GM19324 (cell line): ENCODE results near the gene DDAH1.
A peak's percentile ranks its signal among the peaks of the same experiment; 100 is the strongest.

Source experiments
- ATAC-seq: cut with Tn5 transposase; IDR thresholded peaks from one replicate; pipeline ENCODE4 v1.9.1; 2021; ENCODE audit warnings: mild to moderate bottlenecking, moderate library complexity; ENCODE audit not compliant: unreplicated experiment, low FRiP score

DDAH1 gene

DNA sequence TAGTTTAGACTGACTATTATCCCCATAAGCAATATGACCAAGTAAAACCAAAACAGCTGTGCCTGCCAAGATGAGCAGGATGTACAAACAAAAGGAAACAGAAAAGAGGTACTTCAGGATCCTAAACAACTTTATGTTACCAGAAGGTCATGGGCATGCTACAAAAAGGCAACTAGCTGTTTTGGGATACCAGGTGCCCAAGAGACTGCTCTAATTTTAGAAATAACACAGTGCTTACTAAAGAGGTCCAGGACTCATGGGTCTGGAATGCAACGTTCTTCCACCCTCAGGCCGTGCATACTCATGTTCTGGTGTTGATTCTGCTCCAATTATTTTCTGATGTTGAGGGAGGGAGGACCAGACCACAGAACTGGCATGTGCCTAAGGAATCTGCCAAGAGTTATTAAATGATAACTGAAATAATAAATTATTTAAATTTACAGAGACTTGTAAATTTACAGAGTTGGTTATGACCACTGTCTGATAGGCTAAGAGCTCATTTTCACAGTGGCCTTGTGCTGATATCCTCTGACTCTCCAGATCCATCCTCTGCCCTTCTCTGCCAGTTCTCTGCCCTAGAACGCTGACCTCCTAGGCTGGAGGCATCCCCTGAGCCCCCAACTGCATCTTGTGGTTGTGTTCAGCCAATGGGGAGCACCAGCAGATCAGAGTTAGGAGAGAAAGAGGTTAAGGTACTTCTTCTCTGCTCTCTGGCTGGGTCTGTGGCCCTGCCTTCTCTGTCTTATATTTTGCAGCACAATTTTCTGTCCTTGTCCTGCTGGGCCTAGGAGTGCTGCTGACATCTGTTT is 150.9 kb downstream of the DDAH1 start:
- no peak for ATAC-seq

DNA sequence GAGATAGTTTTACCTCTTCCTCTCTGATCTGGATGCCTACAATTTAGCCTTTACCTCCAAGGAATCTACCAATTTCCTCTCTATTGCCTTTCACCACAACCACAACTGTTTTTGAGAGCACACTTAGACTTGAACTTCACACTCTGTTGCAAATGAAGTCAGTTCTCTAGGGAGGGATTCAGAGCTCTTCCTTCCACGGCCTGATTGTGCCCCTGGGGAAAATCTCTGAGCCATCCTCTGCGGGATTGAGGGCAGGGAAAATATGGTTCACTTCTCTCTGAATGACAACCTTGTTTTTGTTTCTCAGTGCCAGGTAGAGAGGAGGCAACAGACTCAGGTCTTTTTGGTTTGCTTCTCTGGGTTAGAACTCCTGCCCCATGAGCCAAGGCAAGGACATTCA is 153.1 kb downstream of the DDAH1 start:
- no peak for ATAC-seq

DNA sequence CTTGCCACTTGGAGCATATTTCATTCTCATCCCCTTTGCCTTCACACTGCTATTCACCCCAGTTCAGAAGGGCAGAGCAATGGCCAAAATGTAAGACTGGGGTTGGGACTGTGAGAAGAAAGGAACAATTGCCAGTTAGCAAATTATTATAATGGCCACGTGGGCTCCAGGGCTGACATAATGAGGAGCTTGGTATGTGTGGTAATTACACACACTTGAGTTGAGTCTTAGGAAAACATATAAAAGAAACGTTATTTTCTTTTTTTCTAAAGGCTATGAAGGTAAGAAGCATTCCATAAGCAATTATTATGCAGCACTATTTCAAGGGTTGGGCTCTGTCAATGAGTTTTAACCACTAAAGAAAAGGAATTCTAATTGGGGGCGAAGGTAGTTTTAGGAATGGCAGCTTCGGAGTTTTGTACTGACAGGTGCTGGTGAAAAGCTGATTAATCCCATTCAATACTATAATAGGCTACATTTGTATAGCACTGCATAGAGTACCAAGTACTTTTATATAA is 156.1 kb downstream of the DDAH1 start:
- ATAC-seq, result no peak

DNA sequence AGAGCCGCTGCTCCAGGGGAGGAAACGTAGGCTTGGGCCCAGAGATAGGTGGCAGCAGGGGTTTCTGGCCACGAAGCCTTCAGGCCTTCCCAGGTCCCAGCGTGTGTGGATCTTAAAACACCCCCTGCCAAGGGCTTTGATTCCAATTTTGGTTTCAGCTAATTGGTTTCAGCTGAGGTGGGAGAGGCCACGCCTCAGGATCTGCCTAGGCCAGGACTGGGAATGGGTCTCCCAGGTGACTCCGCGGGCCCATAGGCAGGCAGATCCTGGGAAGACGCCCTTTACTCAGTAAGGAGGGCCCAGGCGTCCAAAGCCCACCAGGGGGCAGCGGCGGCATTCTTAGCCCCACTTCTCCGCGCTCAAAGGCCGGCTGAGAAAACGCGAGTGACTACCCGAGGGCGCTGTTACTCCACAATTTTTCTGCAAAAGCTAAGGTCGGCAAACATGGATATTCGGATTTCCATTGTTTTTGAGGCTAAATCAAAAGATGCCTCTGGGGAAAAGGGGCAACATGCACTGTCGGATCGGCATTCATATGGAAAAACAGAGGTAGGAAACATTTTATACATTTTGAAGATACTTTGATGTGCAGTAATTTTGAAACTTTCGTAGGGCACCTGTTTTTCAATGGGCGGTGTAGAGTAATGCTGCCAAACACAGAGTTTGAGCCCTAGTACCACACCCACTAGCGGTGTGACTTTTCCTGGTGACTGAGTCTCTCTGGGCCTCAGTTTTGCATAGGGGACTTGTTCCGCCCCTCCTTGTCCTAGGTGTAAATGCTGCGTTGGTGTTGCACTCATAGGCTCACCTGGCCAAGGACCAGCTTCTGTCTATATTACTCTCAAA is 156.7 kb downstream of the DDAH1 start:
- ATAC-seq, result peak; percentile 85

DNA sequence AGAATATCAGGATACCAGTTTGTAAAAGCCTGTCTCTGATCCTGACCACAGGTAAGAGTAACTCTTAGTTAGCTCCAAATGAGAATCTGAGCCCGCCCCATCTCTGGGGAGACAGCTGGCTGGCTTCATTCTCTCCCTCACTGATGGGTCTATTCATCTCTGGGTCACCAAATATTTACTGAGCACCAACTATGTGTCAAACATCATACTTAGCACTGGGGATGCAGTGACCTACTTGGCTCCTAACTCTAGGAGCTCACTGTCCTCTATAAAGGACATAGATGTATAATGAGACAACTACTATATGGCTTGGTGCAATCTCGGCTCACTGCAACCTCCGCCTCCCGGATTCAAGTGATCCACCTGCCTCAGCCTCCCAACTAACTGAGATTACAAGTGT is 158.7 kb downstream of the DDAH1 start:
- no peak for ATAC-seq

DNA sequence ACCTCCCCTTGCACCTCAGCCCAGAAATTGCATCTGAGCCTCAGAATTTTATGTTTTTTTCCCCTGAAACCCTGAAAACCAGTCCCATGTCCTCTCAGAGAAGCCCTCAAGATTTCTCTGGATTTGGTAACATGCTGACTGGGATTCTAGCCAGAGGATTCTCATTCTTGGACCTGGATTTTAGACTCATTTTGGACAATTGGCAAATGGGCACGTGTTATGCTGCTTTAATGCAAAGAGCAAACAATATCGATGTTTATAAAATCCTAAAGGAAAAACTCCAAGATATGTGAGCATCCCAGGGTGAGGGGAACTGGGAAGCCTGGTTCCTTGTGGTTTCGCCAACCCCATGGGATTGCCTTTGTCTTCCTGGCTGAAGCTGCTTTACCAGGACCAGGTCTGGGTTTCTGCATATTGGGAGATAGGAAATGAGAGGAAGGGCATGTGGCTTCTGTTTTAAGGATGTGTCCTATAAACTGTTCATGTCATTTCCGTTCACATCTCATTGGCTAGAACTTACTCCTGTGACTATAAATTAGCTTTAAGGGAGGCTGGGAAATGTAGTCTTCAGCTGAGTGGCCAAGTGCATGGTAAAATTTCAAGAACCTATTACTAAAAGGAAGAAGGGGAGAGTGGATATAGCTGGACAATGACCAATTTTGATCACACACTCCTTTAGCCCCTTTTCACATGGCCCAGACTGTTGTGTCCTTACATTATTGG is 161.4 kb downstream of the DDAH1 start:
- no peak for ATAC-seq

DNA sequence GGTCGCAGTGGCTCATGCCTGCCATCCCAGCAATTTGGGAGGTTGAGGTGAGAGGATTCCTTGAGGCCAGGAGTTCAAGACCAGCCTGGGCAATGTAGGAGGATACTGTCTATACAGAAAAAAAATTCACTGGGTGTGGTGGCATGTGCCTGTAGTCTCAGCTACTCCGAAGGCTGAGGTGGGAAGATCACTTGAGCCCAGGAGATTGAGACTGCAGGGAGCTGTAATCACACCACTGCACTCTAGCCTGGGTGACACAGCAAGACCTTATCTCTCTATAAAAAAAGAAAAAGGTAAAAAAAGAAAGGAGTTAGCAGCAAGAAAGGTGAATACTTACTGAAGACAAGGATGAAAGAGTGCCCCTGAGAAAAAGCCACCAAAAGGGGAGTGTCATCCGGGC is 164.8 kb downstream of the DDAH1 start:
- no peak for ATAC-seq

DNA sequence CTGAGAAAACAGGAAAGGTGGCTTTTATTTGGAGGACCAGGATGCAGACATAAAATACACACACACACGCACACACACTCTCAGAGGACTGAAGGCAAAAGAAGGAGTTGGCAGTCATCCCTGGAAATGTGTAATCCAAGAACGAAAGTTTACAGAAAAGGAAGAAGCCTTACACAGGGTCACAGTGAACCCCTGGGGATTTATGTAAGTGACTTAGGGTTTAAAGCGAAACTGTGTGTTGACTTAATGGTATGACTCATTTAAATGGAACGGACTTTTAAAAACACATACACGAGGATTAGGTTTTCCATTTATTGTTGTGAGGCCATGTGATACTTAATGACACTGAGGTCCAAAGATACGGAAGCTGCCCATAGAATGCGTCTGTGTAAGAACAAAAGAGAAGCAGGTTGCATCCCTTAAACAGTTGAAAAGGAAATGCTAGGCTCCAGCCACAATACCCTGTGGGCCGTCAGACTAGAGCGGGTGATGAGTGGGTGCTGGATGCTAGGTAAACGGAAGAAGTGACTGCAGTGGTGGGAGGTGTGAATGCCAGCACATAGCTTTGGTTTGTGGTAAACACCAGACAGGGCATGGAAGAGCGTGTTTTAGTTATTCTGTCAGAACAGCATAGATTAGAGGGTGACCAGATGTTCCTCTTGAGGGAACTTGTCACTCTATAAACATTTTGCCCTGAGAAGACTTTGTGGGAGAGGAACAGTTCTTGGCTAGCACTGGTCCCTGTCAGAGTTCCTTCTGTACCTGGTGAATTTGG is 166.9 kb downstream of the DDAH1 start:
- peak; percentile 94 for ATAC-seq

DNA sequence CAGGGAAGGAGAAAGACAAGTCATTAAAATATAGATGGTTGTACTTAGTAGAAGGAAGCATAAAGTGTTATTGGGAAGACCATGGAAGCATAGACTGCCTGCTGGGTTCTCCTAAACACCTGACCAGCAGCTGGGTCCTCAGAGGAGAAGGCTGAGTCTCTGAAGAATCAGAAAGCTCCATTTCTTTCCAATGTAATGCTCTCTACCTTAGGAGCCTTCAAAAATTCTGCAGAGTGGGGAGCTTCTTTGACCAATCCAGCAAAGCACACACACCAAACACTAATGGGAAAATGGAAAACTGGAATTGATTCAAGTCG is 167.5 kb downstream of the DDAH1 start:
- ATAC-seq, result no peak

DNA sequence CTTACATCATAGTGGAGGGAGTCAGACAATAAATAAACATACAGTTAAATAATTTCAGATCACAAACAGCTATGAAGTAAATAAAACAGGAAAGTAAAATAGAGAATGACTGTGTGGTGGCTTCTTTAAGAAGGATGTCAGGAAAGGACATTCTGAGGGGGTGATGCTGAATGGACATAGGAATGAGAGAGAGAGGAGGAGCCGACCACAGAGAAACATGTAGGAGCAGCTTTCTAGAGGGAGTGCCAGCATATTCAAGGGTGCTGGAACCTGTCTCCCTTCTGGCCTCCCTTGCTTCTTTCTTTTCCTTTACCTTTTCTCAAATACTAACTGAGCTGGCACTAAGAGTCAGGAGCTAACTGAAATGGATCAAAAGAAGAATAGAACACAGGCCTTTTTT is 168.0 kb downstream of the DDAH1 start:
- ATAC-seq, result no peak

DNA sequence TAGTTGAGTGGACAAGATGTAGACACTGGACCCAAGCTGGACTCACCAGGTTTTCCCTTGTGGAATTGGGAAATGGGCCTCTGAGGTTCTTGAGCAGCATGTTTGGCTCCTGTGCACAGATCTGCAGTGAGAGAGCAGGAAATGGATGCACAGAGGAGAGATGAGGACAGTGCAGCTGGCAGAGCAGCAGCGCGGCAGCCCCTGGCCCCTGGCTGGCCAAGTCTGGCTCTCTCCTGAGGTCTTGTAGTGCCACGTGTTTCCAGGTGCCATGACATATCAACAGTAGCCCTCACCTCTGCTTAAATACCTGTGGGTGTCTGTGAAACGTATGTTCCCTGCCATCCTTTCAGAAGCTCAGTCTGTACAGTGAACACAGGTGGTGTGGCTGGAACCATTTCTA is 169.3 kb downstream of the DDAH1 start:
- ATAC-seq, result no peak

DNA sequence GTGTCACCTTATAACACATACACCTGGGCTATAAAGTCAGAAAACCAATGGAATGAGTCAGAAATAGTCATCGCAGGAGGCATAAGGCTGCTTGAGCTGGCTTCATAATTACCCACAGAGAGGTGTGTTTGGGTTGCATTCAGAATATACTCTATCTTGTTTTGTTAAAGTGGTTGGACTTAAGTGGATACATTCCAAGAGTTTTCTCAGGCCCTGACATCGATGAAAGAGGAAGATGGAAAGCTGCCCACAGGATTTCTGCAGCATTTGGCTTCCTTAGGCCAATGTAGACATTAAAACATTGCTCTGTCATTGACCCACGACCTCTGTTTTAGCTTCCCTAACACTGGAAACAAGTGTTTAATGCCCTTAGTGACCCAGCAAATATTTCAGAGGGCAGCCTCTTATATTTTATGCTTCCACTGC is 169.9 kb downstream of the DDAH1 start:
- ATAC-seq, result no peak

DNA sequence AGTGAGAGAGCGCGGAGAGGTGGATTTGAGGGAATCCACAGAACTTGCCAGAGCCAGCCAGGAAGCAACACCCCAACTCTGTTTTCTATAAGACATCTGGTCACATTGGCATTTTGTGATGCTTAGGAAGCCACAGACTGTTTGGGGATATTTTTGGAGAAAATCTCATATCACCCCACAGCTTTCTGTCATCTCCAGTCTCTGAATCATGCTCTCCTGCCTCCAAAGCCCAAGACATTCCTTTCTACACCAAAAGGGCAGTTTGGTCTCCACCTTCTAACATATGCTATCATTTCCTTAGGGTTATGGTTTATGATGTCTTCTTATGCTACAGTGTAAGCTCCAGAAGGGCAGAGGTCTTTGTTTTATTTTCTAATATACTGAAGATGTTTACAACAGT is 174.1 kb downstream of the DDAH1 start:
- ATAC-seq, result no peak

DNA sequence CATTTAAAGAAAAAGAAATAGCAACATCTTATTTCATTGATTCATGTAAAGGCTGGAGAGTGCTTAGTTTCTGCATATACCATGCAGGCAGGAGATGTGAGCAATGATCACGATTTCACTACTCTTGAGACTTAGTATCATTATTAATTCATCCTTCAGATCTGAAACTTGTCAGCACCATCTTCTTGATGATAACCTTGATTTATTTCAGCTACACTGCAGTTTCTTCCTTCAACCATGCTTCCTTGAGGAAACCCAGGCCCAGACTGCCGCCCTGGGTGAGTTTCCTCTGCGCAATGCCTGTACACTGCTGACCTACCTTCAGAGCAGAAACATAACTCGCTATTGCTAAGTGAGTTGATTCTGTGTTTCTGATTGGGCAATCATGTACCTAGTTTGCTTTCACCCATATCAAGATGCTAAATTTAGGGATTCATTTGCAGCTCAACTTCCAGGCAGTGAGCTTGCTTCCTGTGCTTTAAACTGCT is 175.1 kb downstream of the DDAH1 start:
- peak; percentile 52 for ATAC-seq

DNA sequence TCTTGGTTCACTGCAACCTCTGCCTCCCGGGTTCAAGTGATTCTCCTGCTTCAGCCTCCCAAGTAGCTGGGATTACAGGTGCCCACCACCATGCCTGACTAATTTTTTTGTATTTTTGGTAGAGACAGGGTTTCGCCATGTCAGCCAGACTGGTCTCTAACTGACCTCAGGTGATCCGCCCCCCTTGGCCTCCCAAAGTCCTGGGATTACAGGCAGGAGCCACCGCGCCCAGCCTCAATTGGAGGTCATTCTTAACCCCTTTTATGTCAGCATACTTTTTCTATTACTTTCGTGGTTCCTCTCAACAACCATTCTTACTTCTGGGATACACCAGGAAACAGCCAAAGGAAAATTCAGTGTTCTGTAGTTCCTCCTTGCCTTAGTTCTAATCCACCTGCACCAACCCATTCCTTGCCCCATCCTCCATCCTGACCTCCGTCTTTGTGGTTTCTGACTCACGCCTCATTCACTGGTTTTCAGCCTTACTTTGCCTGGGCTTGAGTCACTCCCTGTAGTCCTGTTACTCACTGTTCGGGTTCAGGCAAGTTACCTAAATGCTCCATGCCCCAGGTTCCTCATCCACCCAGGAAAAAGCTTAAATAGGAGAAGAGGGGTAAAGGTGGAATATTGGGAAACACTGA is 175.6 kb downstream of the DDAH1 start:
- no peak for ATAC-seq

DNA sequence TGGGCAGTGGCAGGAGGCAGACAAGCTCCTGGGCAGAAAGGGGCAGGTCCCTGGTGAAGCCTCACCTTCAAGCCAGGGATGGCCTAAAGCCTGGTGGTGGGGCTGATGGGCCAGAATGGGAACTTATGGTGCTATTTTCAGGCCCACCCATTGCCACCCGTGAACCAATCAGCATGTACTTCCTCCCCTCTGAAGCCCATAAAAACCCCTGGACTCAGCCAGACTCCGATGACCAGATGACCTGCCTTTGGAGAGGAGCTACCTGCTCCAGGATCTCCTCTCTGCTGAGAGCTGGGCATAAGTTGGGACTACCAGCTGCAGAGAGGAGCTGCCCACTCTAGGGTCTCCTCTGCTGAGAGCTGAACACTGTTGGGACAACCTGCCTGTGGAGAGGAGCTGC is 180.8 kb downstream of the DDAH1 start:
- ATAC-seq, result no peak

DNA sequence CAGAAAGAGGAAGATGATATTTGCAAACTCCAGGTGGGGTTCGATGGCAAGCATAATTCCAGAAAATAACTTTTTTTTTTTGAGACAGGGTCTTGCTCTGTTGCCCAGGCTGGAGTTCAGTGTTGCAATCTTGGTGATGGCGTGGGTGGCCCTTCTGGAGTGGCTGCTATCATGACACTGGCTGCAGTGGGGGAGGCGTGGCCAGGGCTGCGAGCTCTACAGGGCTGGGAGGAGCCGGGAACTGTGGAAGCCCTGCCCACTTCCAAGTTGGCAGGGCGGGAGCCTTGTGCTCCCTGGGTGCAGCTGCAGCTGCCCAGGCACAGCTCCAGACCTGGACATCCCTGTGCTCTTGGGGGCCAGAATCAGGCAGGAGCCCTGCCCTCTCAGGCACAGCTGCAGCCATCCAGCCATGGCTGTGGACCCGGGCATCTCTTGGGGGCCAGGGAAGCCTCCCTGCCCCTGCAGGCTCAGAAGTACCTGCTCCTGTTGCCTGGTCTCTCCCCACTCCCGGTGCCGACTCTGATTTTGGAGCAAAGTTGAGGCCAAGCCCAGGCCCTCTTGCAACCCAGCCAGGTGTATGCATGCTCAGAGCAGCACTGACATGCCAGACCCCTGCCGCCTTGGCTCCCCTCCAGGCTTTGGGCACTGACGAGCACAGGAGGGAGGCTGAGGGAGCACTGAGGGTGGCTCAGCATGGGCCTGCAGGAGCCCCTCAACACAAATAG is 181.3 kb downstream of the DDAH1 start:
- ATAC-seq, result no peak

DNA sequence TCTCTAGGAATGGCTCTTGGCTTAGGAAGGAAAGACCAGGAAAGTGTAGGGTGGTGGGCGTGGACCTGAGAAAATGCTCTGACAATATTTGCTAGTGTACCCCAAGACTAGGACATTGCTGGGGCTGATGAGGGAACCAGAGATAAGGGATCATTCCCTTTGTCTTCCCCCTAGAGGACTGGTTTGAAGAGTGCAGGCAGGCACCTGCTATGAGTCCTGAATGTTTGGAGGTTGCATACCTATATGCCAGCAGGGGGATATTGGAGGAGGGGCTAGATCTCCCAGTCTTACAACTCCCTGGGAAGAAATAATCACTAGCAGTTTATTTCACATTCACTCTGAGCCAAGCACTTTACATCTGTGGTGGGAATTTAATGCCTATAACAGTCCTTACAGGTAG is 182.5 kb downstream of the DDAH1 start:
- no peak for ATAC-seq

DNA sequence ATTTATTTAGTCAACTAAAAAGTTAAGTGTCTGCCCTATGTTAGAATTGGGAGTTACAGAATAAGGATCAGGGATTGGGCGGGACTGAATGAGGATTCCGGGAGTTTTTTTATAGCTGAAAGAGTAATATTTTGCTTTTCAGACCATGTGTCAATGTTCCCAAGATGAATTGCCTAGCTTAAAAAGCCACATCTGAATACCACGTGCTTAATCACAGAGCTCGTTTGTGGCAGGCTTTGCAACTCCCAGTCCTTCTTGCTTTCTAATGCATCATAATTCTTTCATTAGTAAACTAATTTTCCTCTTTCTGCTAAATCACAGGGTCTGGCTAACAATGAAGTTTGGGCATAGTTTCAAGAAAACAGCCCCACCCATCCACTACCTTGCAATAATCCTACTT is 184.3 kb downstream of the DDAH1 start:
- no peak for ATAC-seq
